WTC11 (cell line): ENCODE data around the gene AP1G2.

Source experiments
- ELF4 ChIP-seq: sonication (generic); formaldehyde crosslinking; IDR thresholded peaks from 2 replicates; pipeline ENCODE4 v1.8.1; 2022; ENCODE audit warnings: low read depth, mild to moderate bottlenecking, moderate library complexity, missing genetic modification reagents
- MAX ChIP-seq: sonication (generic); formaldehyde crosslinking; IDR thresholded peaks from 2 replicates; pipeline ENCODE4 v1.8.0; 2022; ENCODE audit warnings: mild to moderate bottlenecking, missing genetic modification reagents
- NR1H2 ChIP-seq: sonication (generic); formaldehyde crosslinking; IDR thresholded peaks from 2 replicates; pipeline ENCODE4 v1.9.0; 2021; ENCODE audit warnings: mild to moderate bottlenecking, moderate library complexity, missing genetic modification reagents
- SMAD3 ChIP-seq: sonication (generic); formaldehyde crosslinking; IDR thresholded peaks from 2 replicates; pipeline ENCODE4 v1.8.0; 2022; ENCODE audit warnings: missing genetic modification reagents, mild to moderate bottlenecking, borderline replicate concordance
- SOX15 ChIP-seq: fragments of 250-450 bp; sonication (Bioruptor Pico); IDR thresholded peaks from 2 replicates; pipeline ENCODE4 v1.9.0; 2021; ENCODE audit warnings: mild to moderate bottlenecking
- SP1 ChIP-seq: sonication (generic); formaldehyde crosslinking; conservative IDR thresholded peaks from 2 replicates; pipeline ENCODE4 v1.8.1; 2022; ENCODE audit warnings: missing genetic modification reagents
- USF2 ChIP-seq: sonication (generic); formaldehyde crosslinking; IDR thresholded peaks from 2 replicates; pipeline ENCODE4 v1.8.1; 2023; ENCODE audit warnings: mild to moderate bottlenecking, missing genetic modification reagents, moderate library complexity
- ZNF138 ChIP-seq: sonication (generic); formaldehyde crosslinking; conservative IDR thresholded peaks from 2 replicates; pipeline ENCODE4 v1.8.1; 2022; ENCODE audit warnings: mild to moderate bottlenecking, moderate library complexity, missing genetic modification reagents
- ZNF263 ChIP-seq: sonication (generic); formaldehyde crosslinking; IDR thresholded peaks from 2 replicates; pipeline ENCODE4 v1.8.1; 2022; ENCODE audit warnings: low read depth, mild to moderate bottlenecking, moderate library complexity, missing genetic modification reagents
- TF ChIP-seq, protein P1 (sequence below): fragments of 200-600 bp; IDR thresholded peaks from 2 replicates; pipeline ENCODE4 v1.8.0; 2022; ENCODE audit warnings: antibody characterized with exemption
- TF ChIP-seq, protein P2 (sequence below): sonication (generic); formaldehyde crosslinking; IDR thresholded peaks from 2 replicates; pipeline ENCODE4 v1.8.1; 2023; ENCODE audit warnings: mild to moderate bottlenecking, missing genetic modification reagents, borderline replicate concordance
- TF ChIP-seq, protein P3 (sequence below): sonication (generic); formaldehyde crosslinking; IDR thresholded peaks from 2 replicates; pipeline ENCODE4 v1.8.1; 2022; ENCODE audit warnings: low read depth, missing genetic modification reagents, borderline replicate concordance
- TF ChIP-seq, protein P4 (sequence below): sonication (generic); formaldehyde crosslinking; conservative IDR thresholded peaks from 2 replicates; pipeline ENCODE4 v1.8.1; 2023; ENCODE audit warnings: mild to moderate bottlenecking, low read depth, missing genetic modification reagents, moderate library complexity
- TF ChIP-seq, protein P5 (sequence below): fragments of 250-450 bp; sonication (Bioruptor Pico); IDR thresholded peaks from 2 replicates; pipeline ENCODE4 v1.8.0; 2021; ENCODE audit warnings: mild to moderate bottlenecking

DNA sequence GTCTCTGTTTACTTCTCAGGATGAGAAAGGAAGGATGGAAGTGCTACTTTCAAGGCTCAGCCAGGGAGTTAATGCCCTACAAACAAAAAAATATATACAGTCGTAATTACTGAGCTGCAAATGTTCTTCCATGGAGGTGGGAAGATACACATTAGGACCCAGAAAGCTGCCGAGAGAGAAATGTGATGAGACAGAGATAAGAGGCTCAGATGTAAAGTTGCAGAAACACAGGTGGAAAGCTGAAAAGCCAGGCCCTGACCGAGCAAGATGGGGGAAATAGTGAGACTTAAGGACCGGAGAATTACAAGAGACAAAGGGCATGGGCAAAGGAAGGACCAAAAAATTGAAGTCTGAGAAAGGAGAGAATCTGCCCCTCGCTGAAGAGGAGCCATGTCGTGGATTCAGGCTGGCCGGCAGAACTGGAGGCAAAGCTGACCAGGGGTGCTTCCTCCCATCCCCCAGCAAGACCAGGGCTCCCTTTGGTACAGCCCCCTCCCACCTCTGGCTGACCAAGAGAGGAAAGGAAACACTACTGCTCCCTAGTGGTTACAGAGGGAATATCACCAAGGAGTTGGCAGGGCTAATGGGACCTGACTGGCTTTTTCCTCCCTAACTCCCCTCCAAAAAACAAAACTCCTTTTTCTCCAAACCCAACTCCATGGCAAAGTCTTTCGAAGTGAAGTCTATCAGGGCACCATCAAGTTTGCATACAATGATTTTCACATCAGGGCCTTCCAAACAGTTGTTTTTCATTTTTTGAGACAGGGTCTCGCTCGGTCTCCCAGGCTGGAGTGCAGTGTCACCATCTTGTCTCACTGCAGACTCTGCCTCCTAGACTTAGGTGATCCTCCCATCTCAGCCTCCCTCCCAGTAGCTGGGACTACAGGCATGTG lies 28.1 kb downstream of the AP1G2 start:
- TF ChIP-seq NR1H2 (CRISPR knock-in tag) = no peak
- TF ChIP-seq, protein P1, sequence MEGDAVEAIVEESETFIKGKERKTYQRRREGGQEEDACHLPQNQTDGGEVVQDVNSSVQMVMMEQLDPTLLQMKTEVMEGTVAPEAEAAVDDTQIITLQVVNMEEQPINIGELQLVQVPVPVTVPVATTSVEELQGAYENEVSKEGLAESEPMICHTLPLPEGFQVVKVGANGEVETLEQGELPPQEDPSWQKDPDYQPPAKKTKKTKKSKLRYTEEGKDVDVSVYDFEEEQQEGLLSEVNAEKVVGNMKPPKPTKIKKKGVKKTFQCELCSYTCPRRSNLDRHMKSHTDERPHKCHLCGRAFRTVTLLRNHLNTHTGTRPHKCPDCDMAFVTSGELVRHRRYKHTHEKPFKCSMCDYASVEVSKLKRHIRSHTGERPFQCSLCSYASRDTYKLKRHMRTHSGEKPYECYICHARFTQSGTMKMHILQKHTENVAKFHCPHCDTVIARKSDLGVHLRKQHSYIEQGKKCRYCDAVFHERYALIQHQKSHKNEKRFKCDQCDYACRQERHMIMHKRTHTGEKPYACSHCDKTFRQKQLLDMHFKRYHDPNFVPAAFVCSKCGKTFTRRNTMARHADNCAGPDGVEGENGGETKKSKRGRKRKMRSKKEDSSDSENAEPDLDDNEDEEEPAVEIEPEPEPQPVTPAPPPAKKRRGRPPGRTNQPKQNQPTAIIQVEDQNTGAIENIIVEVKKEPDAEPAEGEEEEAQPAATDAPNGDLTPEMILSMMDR = peak; percentile 83
- TF ChIP-seq MAX = peak; percentile 30; the same call in 1 of the 2 replicates
- TF ChIP-seq, protein P2, sequence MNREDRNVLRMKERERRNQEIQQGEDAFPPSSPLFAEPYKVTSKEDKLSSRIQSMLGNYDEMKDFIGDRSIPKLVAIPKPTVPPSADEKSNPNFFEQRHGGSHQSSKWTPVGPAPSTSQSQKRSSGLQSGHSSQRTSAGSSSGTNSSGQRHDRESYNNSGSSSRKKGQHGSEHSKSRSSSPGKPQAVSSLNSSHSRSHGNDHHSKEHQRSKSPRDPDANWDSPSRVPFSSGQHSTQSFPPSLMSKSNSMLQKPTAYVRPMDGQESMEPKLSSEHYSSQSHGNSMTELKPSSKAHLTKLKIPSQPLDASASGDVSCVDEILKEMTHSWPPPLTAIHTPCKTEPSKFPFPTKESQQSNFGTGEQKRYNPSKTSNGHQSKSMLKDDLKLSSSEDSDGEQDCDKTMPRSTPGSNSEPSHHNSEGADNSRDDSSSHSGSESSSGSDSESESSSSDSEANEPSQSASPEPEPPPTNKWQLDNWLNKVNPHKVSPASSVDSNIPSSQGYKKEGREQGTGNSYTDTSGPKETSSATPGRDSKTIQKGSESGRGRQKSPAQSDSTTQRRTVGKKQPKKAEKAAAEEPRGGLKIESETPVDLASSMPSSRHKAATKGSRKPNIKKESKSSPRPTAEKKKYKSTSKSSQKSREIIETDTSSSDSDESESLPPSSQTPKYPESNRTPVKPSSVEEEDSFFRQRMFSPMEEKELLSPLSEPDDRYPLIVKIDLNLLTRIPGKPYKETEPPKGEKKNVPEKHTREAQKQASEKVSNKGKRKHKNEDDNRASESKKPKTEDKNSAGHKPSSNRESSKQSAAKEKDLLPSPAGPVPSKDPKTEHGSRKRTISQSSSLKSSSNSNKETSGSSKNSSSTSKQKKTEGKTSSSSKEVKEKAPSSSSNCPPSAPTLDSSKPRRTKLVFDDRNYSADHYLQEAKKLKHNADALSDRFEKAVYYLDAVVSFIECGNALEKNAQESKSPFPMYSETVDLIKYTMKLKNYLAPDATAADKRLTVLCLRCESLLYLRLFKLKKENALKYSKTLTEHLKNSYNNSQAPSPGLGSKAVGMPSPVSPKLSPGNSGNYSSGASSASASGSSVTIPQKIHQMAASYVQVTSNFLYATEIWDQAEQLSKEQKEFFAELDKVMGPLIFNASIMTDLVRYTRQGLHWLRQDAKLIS (CRISPR knock-in tag) = no peak
- TF ChIP-seq ELF4 (CRISPR knock-in tag) = no peak
- TF ChIP-seq, protein P3, sequence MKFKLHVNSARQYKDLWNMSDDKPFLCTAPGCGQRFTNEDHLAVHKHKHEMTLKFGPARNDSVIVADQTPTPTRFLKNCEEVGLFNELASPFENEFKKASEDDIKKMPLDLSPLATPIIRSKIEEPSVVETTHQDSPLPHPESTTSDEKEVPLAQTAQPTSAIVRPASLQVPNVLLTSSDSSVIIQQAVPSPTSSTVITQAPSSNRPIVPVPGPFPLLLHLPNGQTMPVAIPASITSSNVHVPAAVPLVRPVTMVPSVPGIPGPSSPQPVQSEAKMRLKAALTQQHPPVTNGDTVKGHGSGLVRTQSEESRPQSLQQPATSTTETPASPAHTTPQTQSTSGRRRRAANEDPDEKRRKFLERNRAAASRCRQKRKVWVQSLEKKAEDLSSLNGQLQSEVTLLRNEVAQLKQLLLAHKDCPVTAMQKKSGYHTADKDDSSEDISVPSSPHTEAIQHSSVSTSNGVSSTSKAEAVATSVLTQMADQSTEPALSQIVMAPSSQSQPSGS (CRISPR knock-in tag) = no peak
- TF ChIP-seq SMAD3 (CRISPR knock-in tag) = no peak
- TF ChIP-seq SP1 = peak; percentile 46; the same call in 1 of the 2 replicates
- TF ChIP-seq, protein P4, sequence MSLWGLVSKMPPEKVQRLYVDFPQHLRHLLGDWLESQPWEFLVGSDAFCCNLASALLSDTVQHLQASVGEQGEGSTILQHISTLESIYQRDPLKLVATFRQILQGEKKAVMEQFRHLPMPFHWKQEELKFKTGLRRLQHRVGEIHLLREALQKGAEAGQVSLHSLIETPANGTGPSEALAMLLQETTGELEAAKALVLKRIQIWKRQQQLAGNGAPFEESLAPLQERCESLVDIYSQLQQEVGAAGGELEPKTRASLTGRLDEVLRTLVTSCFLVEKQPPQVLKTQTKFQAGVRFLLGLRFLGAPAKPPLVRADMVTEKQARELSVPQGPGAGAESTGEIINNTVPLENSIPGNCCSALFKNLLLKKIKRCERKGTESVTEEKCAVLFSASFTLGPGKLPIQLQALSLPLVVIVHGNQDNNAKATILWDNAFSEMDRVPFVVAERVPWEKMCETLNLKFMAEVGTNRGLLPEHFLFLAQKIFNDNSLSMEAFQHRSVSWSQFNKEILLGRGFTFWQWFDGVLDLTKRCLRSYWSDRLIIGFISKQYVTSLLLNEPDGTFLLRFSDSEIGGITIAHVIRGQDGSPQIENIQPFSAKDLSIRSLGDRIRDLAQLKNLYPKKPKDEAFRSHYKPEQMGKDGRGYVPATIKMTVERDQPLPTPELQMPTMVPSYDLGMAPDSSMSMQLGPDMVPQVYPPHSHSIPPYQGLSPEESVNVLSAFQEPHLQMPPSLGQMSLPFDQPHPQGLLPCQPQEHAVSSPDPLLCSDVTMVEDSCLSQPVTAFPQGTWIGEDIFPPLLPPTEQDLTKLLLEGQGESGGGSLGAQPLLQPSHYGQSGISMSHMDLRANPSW (CRISPR knock-in tag) = no peak
- no peak for TF ChIP-seq USF2
- TF ChIP-seq ZNF263 (CRISPR knock-in tag) = peak; percentile 6; the same call in 1 of the 2 replicates
- TF ChIP-seq SOX15 (CRISPR knock-in tag) = no peak
- TF ChIP-seq, protein P5, sequence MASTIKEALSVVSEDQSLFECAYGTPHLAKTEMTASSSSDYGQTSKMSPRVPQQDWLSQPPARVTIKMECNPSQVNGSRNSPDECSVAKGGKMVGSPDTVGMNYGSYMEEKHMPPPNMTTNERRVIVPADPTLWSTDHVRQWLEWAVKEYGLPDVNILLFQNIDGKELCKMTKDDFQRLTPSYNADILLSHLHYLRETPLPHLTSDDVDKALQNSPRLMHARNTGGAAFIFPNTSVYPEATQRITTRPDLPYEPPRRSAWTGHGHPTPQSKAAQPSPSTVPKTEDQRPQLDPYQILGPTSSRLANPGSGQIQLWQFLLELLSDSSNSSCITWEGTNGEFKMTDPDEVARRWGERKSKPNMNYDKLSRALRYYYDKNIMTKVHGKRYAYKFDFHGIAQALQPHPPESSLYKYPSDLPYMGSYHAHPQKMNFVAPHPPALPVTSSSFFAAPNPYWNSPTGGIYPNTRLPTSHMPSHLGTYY (CRISPR knock-in tag) = no peak
- no peak for TF ChIP-seq ZNF138
